Fibroblast of mammary gland (primary cell): ENCODE results near the gene TNPO1.

Experiments used
- DNase-seq: peaks from one replicate; pipeline ENCODE4 v3.0.0-alpha.2; 2010; ENCODE audit warnings: low read depth
- H3K4me3 ChIP-seq: 2 replicates; pipeline ENCODE4 v1.5.1; 2011; ENCODE audit warnings: low read depth, mild to moderate bottlenecking, low read length, moderate library complexity; ENCODE audit not compliant: control insufficient read depth
- CTCF ChIP-seq: conservative IDR thresholded peaks from 2 replicates; pipeline ENCODE4 v1.5.1; 2011; ENCODE audit warnings: low read depth, low read length, inconsistent platforms; ENCODE audit not compliant: control insufficient read depth, insufficient read depth

TNPO1 gene

GRCh38 chr5:72816284-72817075 lies at the start of gene TNPO1:
Gene TNPO1, plus strand, starts transcription at chr5:72816661. Its CDS starts 77 bp downstream, at chr5:72816738.
- peak within 1 kb of the TSS; percentile 92 for H3K4me3 ChIP-seq
- peak; percentile 89 for DNase-seq
- no peak for TF ChIP-seq CTCF

GRCh38 chr5:72767289-72768010 lies 49.0 kb upstream of the TNPO1 start:
- H3K4me3 ChIP-seq, result no peak overlapping the region
- no peak for DNase-seq
- no peak for TF ChIP-seq CTCF

DNA sequence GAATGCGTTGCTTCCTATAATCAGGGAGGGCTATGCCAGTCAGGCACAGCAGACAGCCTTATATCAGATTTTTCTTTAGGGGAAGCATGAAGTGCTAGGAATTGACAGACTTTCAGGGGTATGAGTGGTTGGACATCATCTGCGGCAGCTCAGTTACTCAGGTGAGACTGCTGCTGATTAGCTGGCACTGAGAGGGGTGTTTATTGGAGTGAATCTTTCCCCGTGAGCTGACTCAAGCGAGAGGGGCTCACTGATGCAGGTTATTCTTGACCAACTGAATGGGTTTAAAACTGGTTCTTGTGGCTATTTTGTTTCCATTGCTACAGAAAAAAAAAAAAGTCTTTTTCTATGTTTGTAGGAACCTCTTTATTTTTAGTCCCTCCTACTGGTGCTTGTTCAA lies 46.2 kb upstream of the TNPO1 start:
- no peak for DNase-seq
- TF ChIP-seq CTCF, result no peak
- no peak overlapping the region for H3K4me3 ChIP-seq

DNA sequence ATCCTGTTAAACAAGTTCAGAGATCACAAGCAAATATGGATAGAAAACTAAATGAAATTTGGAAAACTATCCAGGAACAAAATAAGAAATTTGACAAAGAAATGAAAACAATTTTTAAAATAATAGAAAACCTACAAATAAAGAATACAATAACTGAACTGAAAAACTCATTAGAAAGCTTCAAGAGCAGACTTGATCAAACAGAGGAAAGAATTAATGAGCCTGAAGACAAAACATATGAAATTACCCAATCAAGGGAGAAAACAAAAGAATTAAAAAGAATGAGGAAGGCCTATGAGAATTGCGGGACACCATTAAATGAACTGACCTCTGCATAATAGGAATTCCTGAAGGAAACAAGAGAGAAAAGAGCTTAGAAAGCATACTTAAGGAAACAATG lies 39.8 kb upstream of the TNPO1 start:
- no peak for TF ChIP-seq CTCF
- H3K4me3 ChIP-seq, result no peak overlapping the region
- no peak for DNase-seq

GRCh38 chr5:72779520-72779919 lies 36.9 kb upstream of the TNPO1 start:
- H3K4me3 ChIP-seq, result no peak overlapping the region
- DNase-seq, result no peak
- no peak for TF ChIP-seq CTCF

DNA sequence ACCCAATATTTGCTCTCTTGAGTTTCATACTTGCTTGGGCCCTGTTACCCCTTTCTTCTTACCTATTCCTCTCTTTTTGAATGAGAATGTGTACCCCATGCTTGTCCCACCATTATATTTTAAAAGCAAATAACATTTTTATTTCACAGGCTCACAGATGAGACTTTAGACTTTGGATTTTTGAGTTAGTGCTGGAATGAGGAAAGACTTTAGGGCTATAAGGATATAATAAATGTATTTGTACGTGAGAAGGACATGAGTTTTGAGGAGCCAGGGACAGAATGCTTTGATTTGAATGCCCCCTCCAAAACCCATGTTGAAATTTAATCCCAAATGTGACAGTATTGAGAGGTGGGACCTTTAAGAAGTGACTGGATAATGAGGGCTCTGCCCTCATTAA lies 33.1 kb upstream of the TNPO1 start:
- TF ChIP-seq CTCF, result no peak
- H3K4me3 ChIP-seq, result no peak overlapping the region
- no peak for DNase-seq

- DNase-seq, result no peak
- no peak overlapping the region for H3K4me3 ChIP-seq
- TF ChIP-seq CTCF, result no peak
These were observed 32.3 kb upstream of the TNPO1 start for GRCh38 chr5:72784129-72784528.
